HG03108 (cell line): ENCODE data around the gene PLSCR5.

Source experiments
- ATAC-seq: cut with Tn5 transposase; IDR thresholded peaks from one replicate; pipeline ENCODE4 v1.9.1; 2021; ENCODE audit warnings: moderate library complexity; ENCODE audit not compliant: unreplicated experiment

PLSCR5 gene

DNA sequence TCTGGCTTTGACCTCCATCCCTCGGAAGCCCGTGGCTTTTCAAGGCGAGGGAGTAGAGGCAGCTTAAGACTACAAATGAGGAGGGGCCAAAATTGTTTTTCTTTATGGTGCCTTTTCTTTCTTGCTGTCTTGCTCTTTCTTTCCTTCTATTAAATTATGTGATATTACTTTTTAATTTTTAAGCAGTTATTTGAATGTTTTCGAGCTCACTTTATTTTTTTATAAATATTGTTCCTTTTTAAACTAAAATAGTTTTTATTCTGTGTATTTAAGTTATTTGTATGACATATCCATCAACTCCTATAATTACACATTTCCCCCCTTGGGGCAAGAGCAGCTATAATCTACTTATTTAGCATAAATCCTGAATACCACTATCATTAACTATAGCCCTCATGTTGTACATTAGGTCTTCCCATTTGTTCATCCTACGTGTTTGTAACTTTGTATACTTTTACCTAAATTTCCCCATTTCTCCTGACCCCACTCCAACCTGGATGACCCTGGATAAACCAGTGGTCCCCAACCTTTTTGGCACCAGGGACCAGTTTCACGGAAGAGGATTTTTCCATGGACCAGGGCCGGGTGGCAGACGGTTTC is 60.1 kb downstream of the PLSCR5 start:
- no peak for ATAC-seq

DNA sequence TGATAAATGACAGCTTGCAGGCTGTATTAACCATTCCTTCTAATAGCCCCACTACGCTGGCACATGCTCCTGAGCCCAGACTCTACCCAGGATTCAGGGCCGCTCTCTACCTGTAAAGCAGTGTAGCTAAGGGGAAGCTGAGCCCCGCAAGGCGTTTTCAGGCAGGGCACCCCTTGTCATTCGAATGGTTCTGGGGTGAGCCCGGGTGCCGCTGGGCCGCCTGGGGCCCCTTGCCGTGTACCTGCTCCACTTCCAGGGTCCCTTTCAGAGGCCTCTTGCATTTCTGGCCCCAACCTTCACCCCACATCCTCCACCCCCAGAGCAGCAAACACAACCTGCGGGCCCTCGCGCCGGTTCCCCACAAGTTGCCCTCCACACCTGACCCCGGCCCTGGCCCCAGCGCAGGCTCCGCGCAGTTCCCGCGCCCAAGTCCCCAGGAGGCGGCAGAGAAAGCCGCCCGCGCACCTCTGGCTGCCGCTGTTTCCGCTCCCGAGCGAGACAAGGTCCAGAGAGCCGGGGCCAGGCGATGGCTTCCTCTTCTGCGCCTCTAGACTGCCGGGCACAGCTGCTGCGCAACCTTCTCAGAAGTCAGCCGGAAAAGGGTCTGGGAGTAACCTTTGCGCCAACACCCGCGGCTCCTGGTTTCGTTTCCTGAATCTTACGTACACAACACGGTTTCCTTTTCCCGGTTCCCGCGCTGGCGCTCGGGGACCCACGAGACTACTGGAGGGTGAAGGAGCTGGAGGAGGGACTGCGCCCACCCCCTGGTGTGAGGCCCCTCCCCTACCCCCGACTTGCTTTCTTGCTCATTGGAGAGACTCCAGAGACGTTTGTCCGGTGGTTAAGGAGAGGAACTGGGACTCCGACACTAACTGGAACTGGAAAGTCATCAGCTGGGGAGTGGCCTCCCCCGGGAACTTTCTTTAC is 60.9 kb downstream of the PLSCR5 start, which contains the start of gene PLSCR1:
Gene PLSCR1, minus strand, starts transcription at position 606 of the 927 bp plus-strand sequence. CDS start 8,055 bp downstream, outside the sequence.
- ATAC-seq, result peak; percentile 86

DNA sequence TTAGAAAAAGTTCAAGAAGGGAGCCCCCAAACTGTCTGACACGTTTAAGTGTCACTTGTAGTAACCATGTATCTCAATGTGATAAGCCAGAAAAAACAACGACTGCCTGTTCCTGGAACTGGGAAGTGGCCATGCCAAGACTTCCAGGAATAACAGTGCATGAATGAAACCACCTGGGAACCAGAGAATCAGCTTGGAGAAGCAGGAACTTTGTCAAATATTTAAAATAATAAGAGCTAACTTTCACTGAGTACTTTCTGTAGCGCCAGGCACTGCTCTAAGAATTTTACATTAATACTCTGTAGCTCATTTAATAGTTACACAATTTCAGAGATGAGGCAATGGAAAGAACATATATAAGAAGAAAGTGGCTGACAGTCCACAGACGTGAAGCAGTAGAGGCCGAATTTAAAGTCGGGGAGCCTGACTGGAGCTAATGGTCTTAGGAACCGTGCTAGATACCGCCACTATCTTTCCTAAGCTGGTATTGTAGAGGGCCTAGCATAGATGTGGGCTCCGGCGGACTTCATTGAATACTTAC is 61.6 kb downstream of the PLSCR5 start:
- peak; percentile 8 for ATAC-seq

DNA sequence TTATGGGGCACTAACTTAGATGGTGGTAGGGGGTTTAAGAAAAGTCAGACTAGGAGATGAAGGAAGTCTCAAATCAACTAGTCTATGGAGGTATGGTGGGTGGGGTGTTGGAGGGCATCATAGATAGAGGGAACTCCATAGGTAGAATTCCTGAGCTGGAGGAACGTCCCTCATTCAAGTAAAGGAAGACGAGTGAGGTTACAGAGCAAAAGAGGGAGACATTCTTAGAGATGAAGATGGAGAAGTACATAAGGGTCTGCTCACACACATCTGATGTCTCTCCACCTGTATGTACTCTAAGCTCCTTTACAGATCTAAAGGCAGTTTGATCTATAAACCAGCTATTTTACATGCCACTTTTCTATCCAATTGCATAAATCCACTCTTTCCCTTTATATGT is 62.2 kb downstream of the PLSCR5 start:
- no peak for ATAC-seq

DNA sequence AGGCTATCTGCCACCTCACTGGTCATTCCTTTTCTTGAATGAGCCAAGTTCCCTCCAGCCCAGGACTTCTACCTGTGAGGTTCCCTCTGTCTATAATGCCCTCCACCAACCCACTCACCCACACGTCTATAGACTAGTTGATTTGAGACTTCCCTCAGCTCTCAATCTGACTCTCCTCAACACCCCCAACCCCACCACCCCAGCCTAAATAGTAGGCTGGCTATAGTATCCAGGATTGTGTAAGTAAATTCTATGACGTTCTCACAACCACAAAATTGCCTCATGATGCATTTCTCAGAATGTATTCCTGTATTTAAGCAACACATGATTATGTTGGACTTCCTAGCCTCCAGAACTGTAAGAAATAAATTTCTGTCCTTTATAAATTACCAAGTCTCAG is 63.0 kb downstream of the PLSCR5 start:
- ATAC-seq, result no peak

DNA sequence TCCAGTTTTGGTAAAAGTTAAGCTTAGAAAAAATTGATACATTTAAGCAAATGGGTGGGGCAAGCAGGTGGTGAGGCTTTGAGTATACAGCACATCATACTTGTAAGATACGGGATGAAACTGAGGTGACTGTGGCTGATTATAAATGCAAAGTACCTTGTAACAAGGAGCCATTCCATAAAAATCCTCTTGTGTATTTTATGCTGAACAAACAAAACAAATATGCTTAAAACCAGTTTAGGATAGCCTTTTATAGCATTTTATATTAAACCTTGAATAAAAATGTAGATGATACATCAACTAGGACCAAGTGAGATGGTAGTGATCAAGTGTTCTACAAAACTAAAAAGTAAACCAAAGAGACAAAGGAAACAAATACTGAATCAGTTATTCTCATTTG is 64.2 kb downstream of the PLSCR5 start:
- no peak for ATAC-seq

DNA sequence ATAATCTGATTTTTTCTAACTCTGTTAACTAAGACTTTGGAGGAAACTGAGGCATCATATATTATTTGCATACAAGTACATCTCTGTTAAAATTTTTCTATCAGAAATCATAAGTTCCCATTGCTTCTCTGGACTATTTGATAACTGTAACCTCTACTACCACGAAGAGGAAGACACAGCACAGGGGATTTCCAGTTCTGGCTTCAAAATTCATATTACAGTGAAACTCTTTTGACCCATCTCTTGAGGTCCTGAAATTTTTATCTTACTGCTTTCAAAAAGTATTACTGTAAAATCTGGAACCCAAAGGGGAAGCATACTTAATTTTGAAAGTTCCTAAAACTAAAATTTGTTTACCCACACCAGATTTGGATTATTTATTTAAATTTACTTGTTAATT is 64.9 kb downstream of the PLSCR5 start:
- ATAC-seq, result no peak

DNA sequence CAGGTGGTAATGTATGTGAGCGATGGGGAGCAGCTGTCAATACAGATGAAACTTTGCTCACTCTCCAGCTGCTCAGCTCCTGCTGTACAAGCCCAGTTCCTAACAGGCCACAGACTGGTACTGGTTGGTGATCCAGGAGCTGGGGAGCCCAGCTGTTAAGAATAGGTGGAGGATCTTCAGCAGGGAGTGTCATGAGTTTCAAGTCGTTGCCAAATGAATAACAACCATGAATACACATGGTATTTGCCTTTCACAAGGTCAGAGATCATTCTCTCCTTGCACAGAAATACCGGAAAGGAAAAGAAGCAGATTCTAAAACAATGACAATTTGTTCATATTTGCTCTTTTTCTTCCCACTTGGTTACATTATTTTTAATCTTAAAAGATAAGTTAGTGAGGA is 65.8 kb downstream of the PLSCR5 start:
- ATAC-seq, result no peak

DNA sequence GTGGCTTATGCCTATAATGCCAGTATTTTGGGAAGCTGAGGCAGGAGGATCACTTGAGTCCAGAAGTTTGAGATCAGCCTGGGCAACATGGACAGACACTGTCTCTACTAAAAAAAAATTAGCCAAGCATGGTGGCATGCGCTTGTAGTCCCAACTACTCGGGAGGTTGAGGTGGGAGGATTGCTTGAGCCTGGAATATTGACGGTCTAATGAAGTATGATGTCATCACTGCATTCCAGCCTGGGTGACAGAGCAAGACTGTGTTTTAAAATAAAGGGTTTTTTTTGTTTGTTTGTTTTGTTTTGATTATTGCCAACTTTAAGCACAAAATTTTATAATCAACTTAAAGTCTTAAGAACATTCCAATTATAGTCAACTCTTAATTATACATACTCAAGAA is 67.5 kb downstream of the PLSCR5 start:
- ATAC-seq, result no peak

DNA sequence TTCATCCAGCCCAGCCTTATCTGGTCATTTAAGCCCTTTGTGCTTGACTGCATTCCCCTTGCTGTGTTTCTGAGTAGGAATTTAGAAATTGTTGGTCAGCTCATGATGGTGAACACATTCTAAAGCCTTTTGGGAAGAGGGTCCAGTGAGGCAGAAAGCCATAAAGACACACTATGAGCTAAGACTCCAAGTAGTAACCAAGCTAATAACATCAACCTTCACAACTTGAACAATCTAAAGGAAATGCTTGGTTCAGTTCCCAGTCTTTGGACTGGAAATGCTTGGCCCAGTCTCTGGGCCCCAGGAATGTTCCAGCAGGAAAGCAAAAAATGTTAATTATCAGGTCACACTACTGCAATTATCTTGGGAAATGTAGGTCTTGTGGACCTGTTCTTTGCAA is 68.5 kb downstream of the PLSCR5 start:
- ATAC-seq, result no peak
